Measurements from ENCODE around the gene MSANTD2. TPM values are rescaled to one million over a fixed set of nuclear protein-coding genes. Genes with fewer than 3 reads are reported as not detected.

MSANTD2 gene
- total RNA-seq, 1 experiment from 2014 or later, result 12.6 TPM

DNA sequence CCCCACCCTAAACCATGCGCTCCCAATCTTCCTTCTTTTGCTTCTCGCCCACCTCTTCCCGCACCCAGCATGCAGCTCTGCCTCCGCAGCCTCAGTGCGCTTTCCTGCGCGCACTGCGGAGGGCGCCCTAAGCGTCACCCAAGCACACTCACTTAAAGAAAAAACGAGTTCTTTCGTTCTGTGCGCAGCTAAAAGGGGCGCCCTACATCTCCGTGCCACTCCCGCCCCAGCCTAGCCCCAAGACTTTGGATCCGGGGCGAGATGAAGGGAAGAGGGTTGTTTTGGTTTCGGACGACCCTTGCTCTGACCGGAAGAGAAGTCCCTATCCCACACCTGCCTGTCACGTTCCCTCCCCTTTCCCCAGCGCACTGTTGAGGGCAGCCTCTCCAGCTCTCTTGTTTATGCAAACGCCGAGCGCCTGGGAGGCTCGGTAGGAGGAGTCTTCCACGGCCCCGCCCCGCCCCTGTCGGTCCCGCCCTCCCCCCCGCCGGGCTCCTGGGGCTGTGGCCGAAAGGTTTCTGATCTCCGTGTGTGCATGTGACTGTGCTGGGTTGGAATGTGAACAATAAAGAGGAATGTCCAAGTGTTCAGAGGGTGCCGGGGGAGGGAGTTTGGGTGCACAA lies 53.5 kb downstream of the MSANTD2 start:
- no peaks in the 10 kb centered on the region for H3K36me3 ChIP-seq
- no peaks in the 10 kb centered on the region for H3K9me3 ChIP-seq (replicated peaks)
- H3K4me1 ChIP-seq, result no peaks in the 10 kb centered on the region
- no peak overlapping the region for H3K27ac ChIP-seq
- H3K4me3 ChIP-seq, result no peak overlapping the region
- no peaks in the 10 kb centered on the region for H3K27me3 ChIP-seq
- DNase-seq, result no peak

DNA sequence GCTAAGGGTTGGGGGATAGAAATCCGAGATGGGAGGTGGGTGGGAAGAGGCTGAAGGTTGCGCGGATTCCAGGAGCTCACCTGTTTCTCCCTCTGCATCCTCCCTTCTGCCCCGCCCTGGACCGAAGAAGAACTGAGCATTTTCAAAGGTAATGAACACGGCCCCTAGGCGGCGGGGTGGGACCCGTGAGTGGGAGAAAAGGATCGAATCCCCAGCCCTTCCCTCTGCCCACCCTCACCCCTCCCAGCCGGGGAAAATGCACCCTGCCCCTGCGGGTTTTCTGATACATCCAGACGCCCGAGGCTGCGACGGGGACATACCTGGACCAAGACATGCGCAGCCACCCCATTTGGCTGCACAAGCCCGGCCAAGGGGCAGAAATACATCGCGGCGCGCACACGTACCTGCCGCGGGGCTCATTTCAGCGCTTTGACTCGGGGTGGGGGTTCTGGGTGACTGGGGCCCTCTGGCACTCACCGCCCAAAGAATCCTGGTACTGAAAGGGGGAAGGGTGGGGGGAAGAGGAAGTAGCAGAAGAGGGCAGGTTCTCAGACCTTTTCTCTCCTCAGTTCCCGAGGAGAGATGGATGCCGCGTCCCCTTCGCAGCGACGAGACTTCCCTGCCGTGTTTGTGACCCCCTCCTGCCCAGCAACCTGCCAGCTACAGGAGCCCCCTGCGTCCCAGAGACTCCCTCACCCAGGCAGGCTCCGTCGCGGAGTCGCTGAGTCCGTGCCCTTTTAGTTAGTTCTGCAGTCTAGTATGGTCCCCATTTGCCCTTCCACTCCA lies 54.2 kb downstream of the MSANTD2 start:
- Histone ChIP-seq H3K9me3 (replicated peaks) (no peaks in the 10 kb centered on the region), H3K4me3 (no peak overlapping the region), H3K4me1 (no peaks in the 10 kb centered on the region), H3K27ac (no peak overlapping the region), H3K36me3 (no peaks in the 10 kb centered on the region), H3K27me3 (no peaks in the 10 kb centered on the region)
- DNase-seq, result no peak

GRCh38 chr11:124745270-124745834 lies 54.9 kb downstream of the MSANTD2 start:
- no peaks in the 10 kb centered on the region for H3K27me3 ChIP-seq

GRCh38 chr11:124743050-124743449 lies 57.2 kb downstream of the MSANTD2 start:
- Histone ChIP-seq H3K36me3 (no peaks in the 10 kb centered on the region), H3K27ac (no peak overlapping the region), H3K4me1 (no peaks in the 10 kb centered on the region), H3K27me3 (0 out of 2 replicates have a peak, but pooled peaks cover 3% of the 10 kb centered on the region), H3K9me3 (replicated peaks) (no peaks in the 10 kb centered on the region), H3K4me3 (no peak overlapping the region)
- DNase-seq, result no peak

More at GRCh38 chr11:124745270-124745834, 54.9 kb downstream of the MSANTD2 start:
- DNase-seq, result no peak
- Histone ChIP-seq H3K4me1 (no peaks in the 10 kb centered on the region), H3K36me3 (no peaks in the 10 kb centered on the region), H3K27ac (no peak overlapping the region), H3K9me3 (replicated peaks) (no peaks in the 10 kb centered on the region), H3K4me3 (no peak overlapping the region)

DNA sequence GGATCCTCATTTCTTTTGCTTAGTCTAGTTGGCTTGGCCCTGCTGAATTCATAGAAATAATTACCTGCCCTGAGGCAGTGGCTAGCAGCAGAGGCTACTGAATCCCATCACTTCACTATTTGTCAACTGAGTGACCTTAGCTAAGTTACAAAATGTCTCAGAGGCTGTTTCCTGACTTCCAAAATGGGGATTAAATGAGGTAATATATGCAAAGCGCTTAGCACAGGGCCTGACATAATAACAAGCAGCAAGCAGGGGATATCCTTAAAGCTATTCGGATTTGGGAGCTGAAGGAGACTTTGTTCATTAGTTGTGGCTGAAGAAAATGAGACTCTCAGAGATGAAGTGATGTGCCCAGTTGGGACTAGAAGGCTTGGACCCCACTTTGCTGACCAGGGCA lies 57.7 kb downstream of the MSANTD2 start:
- no peak overlapping the region for H3K4me3 ChIP-seq
- no peaks in the 10 kb centered on the region for H3K36me3 ChIP-seq
- H3K27ac ChIP-seq, result no peak overlapping the region
- 0 out of 2 replicates have a peak, but pooled peaks cover 3% of the 10 kb centered on the region for H3K27me3 ChIP-seq
- DNase-seq, result no peak
- no peaks in the 10 kb centered on the region for H3K4me1 ChIP-seq
- no peaks in the 10 kb centered on the region for H3K9me3 ChIP-seq (replicated peaks)

DNA sequence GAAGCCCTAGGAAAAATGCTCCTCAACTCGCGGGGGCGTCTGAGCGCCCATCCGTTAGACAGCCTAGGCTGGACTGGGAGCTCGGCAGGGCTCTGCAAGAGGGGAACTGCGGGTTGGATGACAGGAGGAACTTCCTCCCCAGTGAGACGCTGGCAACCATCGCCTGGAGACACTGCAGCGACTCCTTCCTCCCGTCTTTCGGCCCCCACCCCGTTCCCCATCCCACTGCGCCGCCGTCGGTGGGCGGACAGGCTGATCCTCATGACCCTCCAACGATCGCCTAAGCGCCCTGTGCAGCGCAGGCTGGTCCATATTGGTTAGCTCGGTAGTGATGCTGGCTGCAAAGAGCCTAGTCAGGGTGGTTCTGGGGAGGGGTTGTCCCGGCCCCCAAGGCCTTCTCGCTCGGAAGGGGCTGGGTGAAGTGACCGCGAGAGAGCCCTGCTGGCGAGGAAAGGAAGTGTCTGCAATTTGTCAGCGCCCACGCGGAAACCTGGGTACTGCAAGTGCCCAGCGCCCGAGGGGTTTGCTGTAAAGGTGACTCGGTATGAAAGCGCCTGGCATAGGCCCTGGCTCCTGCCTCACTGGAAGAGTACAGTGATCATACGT lies 59.8 kb downstream of the MSANTD2 start:
- Histone ChIP-seq H3K27ac (no peak overlapping the region; the same call in 1 of the 2 replicates), H3K27me3 (0 out of 2 replicates have a peak, but pooled peaks cover 3% of the 10 kb centered on the region), H3K4me1 (no peaks in the 10 kb centered on the region), H3K9me3 (replicated peaks) (no peaks in the 10 kb centered on the region), H3K36me3 (no peaks in the 10 kb centered on the region), H3K4me3 (peak overlapping the region; percentile 69)
- peak; percentile 27 to 36 for DNase-seq

DNA sequence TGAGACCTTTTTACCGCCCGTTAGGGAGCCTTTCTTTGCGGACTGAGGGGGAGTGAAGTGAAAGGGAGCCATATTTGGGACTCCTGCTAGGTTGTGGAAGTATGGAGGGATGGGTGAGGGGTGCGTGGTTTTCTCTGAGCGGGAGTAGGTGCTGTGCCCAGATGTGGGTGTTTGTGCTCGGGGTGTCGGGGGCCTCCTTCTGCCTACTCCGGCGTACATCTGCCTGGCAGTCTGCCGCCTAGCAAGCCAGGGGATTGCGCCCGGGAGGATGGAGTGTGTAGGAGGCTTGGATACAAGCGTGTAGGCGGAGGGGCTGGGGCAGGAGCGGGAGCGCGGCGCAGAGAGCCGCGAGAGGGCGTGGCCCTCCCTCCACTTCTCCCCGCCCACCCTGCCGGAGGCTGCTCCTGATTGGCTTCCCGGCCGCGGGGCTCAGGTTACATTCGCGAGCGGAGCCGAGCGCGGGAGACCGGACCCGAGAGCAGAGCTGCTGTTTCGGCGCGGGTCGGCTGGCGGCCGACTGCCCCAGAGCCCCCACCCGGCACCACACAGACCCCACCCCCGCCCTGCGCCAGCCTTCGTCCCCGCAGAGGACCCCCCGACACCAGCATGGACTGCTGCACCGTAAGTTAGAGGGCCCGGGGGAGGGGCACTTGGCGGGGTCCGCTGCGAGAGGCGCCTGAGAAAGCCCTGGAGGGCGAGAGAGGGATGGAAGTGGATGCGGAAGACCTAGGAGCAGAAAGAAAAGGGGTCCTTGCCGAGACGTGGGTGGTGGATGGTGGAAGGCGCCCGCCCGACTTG lies 60.5 kb downstream of the MSANTD2 start, which contains the start of gene NRGN:
Gene NRGN (plus strand): TSS at position 464 of the 798 bp plus-strand sequence. CDS start 143 bp downstream, at position 607.
- peak; percentile 88 for DNase-seq
- 0 out of 2 replicates have a peak, but pooled peaks cover 3% of the 10 kb centered on the region for H3K27me3 ChIP-seq

GRCh38 chr11:124738713-124739478 lies 61.3 kb downstream of the MSANTD2 start:
- 0 out of 2 replicates have a peak, but pooled peaks cover 3% of the 10 kb centered on the region for H3K27me3 ChIP-seq
- H3K36me3 ChIP-seq, result no peaks in the 10 kb centered on the region
- H3K27ac ChIP-seq, result no peak overlapping the region
- H3K4me1 ChIP-seq, result no peaks in the 10 kb centered on the region
- H3K9me3 ChIP-seq (replicated peaks), result no peaks in the 10 kb centered on the region
- DNase-seq, result no peak
- peak overlapping the region; percentile 69 for H3K4me3 ChIP-seq

More for the DNA sequence above, 60.5 kb downstream of the MSANTD2 start, which contains the start of gene NRGN:
- Histone ChIP-seq H3K4me3 (peak within 1 kb of the TSS; percentile 69), H3K9me3 (replicated peaks) (no peaks in the 10 kb centered on the region), H3K27ac (no peak within 1 kb of the TSS; the same call in 1 of the 2 replicates), H3K4me1 (no peaks in the 10 kb centered on the region), H3K36me3 (no peaks in the 10 kb centered on the region)

- Histone ChIP-seq H3K9me3 (replicated peaks) (no peaks in the 10 kb centered on the region), H3K36me3 (no peaks in the 10 kb centered on the region), H3K4me3 (no peak overlapping the region), H3K4me1 (no peaks in the 10 kb centered on the region), H3K27me3 (0 out of 2 replicates have a peak, but pooled peaks cover 3% of the 10 kb centered on the region), H3K27ac (no peak overlapping the region)
- DNase-seq, result no peak
These were observed 62.4 kb downstream of the MSANTD2 start for GRCh38 chr11:124737638-124738305.

- Histone ChIP-seq H3K4me1 (no peaks in the 10 kb centered on the region), H3K27me3 (0 out of 2 replicates have a peak, but pooled peaks cover 3% of the 10 kb centered on the region), H3K36me3 (no peaks in the 10 kb centered on the region), H3K9me3 (replicated peaks) (no peaks in the 10 kb centered on the region), H3K27ac (no peak overlapping the region), H3K4me3 (no peak overlapping the region)
- no peak for DNase-seq
These were observed 63.5 kb downstream of the MSANTD2 start for GRCh38 chr11:124736736-124737135.

- H3K4me1 ChIP-seq, result no peaks in the 10 kb centered on the region
- H3K27me3 ChIP-seq, result no peaks in the 10 kb centered on the region
- H3K36me3 ChIP-seq, result no peaks in the 10 kb centered on the region
- no peak for DNase-seq
- no peak overlapping the region for H3K4me3 ChIP-seq
- H3K9me3 ChIP-seq (replicated peaks), result no peaks in the 10 kb centered on the region
- no peak overlapping the region for H3K27ac ChIP-seq
These were observed 68.0 kb downstream of the MSANTD2 start for GRCh38 chr11:124732230-124732629.

- H3K4me1 ChIP-seq, result no peaks in the 10 kb centered on the region
- no peaks in the 10 kb centered on the region for H3K36me3 ChIP-seq
- no peak for DNase-seq
- no peak overlapping the region for H3K4me3 ChIP-seq
- no peak overlapping the region for H3K27ac ChIP-seq
- H3K9me3 ChIP-seq (replicated peaks), result no peaks in the 10 kb centered on the region
- H3K27me3 ChIP-seq, result no peaks in the 10 kb centered on the region
These were observed 70.6 kb downstream of the MSANTD2 start for GRCh38 chr11:124729571-124729970.

GRCh38 chr11:124728134-124728533 lies 72.1 kb downstream of the MSANTD2 start:
- H3K4me1 ChIP-seq, result no peaks in the 10 kb centered on the region
- DNase-seq, result no peak
- H3K27ac ChIP-seq, result no peak overlapping the region
- no peaks in the 10 kb centered on the region for H3K27me3 ChIP-seq
- no peaks in the 10 kb centered on the region for H3K9me3 ChIP-seq (replicated peaks)
- H3K36me3 ChIP-seq, result no peaks in the 10 kb centered on the region
- H3K4me3 ChIP-seq, result no peak overlapping the region

All from SJCRH30 (cell line).